Gastrocnemius medialis (tissue), 4 donors: Measurements from ENCODE around the gene LRRC8D.

ENCODE experiments used
- CTCF ChIP-seq, 5 experiments: fragments of 450-650 bp in 3 of 5; fragments of 200-600 bp in 2 of 5; sonication (generic) in 2 of 5; IDR thresholded peaks in 4 of 5; conservative IDR thresholded peaks in 1 of 5; 1 replicate in 4 of 5; 2 replicates in 1 of 5; pipeline ENCODE4 v1.5.1; 2016 to 2019; ENCODE audit warnings: antibody characterized with exemption in 5 of 5, mild to moderate bottlenecking in 3 of 5, moderate library complexity in 3 of 5
- POLR2A ChIP-seq, 2 donors: fragments of 450-650 bp; IDR thresholded peaks; one replicate each; pipeline ENCODE4 v1.6.1; 2017; ENCODE audit warnings: antibody characterized with exemption in 2 of 2, mild to moderate bottlenecking in 2 of 2, moderate library complexity in 2 of 2

DNA sequence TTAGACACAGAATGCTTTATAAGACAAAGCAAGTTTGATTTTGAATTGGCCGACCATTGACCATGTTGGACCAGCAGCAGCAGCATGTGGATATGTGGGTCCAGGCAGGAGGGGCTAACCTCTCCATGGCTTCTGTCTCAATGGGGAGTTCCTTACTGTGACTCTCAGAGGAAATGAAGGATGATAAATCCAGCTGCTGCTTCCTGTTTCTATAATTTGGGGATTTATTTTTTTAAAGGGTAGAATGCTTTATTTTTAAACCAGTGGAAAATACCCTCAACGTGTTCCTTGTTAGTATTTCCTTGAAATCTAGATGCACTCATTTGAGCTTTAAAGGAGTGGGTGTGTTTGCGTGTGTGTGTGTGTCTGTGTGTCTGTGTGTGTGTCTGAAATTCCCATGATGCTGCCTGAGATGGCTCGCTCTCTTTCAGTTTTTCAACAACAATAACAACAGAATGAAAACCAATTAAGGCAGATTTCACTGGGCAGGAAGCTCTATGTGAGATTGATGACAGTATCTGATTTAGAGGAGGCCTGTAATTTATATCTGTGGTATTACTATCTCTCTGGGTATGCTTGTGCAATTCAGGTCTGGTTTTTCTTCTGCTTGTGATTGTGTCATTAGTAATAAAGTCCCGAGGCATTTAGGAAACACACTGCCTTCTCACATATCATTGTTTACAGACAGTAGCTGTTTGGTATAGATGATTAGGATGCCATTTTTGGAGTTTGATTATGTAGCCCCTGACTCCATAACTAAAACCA lies 88.0 kb downstream of the LRRC8D start:
- TF ChIP-seq POLR2A (IDR thresholded peaks at IDR 0.05) (no peak), CTCF (IDR thresholded peaks at IDR 0.05 in 4 of 5, conservative IDR thresholded peaks at IDR 0.05 in 1 of 5) (no peak)
